SK-N-SH (cell line): ENCODE measurements around the gene THBS3. TPM values are rescaled to one million over a fixed set of nuclear protein-coding genes. Genes with fewer than 3 reads are reported as not detected.

Experiments
- CTCF ChIA-PET: fragments of 300-600, 350-600 bp; formaldehyde crosslinking; extraction: SDS; loops from one replicate; lab custom pipeline; 2021; lab: Yijun Ruan, JAX
- POLR2A ChIA-PET: fragments of 350-600 bp; sonication (Branson Sonifier 250); formaldehyde crosslinking; extraction: SDS; loops from one replicate; lab custom pipeline; 2020; ENCODE audit warnings: antibody characterized with exemption, inconsistent platforms; lab: Yijun Ruan, JAX
- DNase-seq: peaks from one replicate; pipeline ENCODE4 v3.0.0; 2012
- H2AFZ ChIP-seq: fragments of 200-600 bp; sonication (generic); 2 replicates; pipeline ENCODE4 v1.8.1; 2016; ENCODE audit warnings: antibody characterized with exemption, mild to moderate bottlenecking, low read depth
- H3F3A ChIP-seq: fragments of 200-600 bp; sonication (generic); replicated peaks from 2 replicates; pipeline ENCODE3; 2016; ENCODE audit warnings: antibody characterized with exemption, mild to moderate bottlenecking; ENCODE audit not compliant: insufficient read depth
- H3K27ac ChIP-seq, 2 experiments: fragments of 200-500 bp in 1 of 2; fragments of 200-600 bp in 1 of 2; sonication (Bioruptor generic) in 1 of 2; sonication (generic), shearing (Covaris generic) in 1 of 2; 2 replicates each; pipeline versions ENCODE4 v1.5.1 to v1.6.1; 2014 to 2016; ENCODE audit warnings: low read depth in 2 of 2, inconsistent platforms in 1 of 2, low read length in 1 of 2, mild to moderate bottlenecking in 1 of 2, mixed read lengths in 1 of 2
- H3K27me3 ChIP-seq: fragments of 200-600 bp; sonication (generic), shearing (Covaris generic); 2 replicates; pipeline ENCODE4 v1.6.1; 2016; ENCODE audit warnings: mixed run types; ENCODE audit not compliant: insufficient read depth
- H3K36me3 ChIP-seq, 2 experiments: fragments of 200-500 bp in 1 of 2; fragments of 200-600 bp in 1 of 2; sonication (Bioruptor generic) in 1 of 2; sonication (generic) in 1 of 2; replicated peaks in 1 of 2; 2 replicates each; pipeline versions ENCODE3 to v1.5.1; 2014 to 2016; ENCODE audit warnings: low read length in 1 of 2, mild to moderate bottlenecking in 1 of 2; ENCODE audit not compliant: insufficient read depth in 2 of 2, control insufficient read depth in 1 of 2
- H3K4me1 ChIP-seq, 2 experiments: fragments of 200-500 bp in 1 of 2; fragments of 200-600 bp in 1 of 2; sonication (Bioruptor generic) in 1 of 2; sonication (generic), shearing (Covaris generic) in 1 of 2; 2 replicates each; pipeline versions ENCODE4 v1.5.1 to v1.6.1; 2014 to 2016; ENCODE audit warnings: low read depth in 1 of 2, low read length in 1 of 2, mixed run types in 1 of 2; ENCODE audit not compliant: insufficient read depth in 2 of 2, control insufficient read depth in 1 of 2
- H3K4me2 ChIP-seq: fragments of 200-600 bp; sonication (generic), shearing (Covaris generic); 2 replicates; pipeline ENCODE4 v1.6.1; 2017; ENCODE audit warnings: mixed run types
- H3K4me3 ChIP-seq, 2 experiments: fragments of 200-500 bp in 1 of 2; fragments of 200-600 bp in 1 of 2; sonication (Bioruptor generic) in 1 of 2; sonication (generic), shearing (Covaris generic) in 1 of 2; 2 replicates each; pipeline versions ENCODE4 v1.5.1 to v1.8.1; 2014 to 2016; ENCODE audit warnings: low read depth in 2 of 2, inconsistent platforms in 1 of 2, low read length in 1 of 2, mild to moderate bottlenecking in 1 of 2, mixed read lengths in 1 of 2, moderate library complexity in 1 of 2
- H3K79me2 ChIP-seq: fragments of 200-600 bp; sonication (generic); 2 replicates; pipeline ENCODE4 v1.8.1; 2017; ENCODE audit warnings: mild to moderate bottlenecking; ENCODE audit not compliant: insufficient read depth
- H3K9ac ChIP-seq: fragments of 200-600 bp; sonication (generic); 2 replicates; pipeline ENCODE4 v1.6.1; 2017; ENCODE audit warnings: mixed run types
- H3K9me2 ChIP-seq: fragments of 200-600 bp; sonication (generic); 2 replicates; pipeline ENCODE4 v1.6.1; 2017; ENCODE audit warnings: mixed run types
- H3K9me3 ChIP-seq: fragments of 200-600 bp; sonication (generic); 2 replicates; pipeline ENCODE4 v1.6.1; 2017; ENCODE audit warnings: mixed run types, mild to moderate bottlenecking, moderate library complexity
- H4K20me1 ChIP-seq: fragments of 200-600 bp; sonication (generic); 2 replicates; pipeline ENCODE4 v1.6.1; 2017; ENCODE audit warnings: mild to moderate bottlenecking, mixed run types; ENCODE audit not compliant: insufficient read depth
- EP300 ChIP-seq, 2 experiments: IDR thresholded peaks; 2 replicates each; pipeline versions ENCODE4 v1.4.0 to v1.6.1; 2012; ENCODE audit warnings: borderline replicate concordance in 1 of 2, low read depth in 1 of 2, low read length in 1 of 2
- EZH2phosphoT487 ChIP-seq: fragments of 200-600 bp; sonication (generic); IDR thresholded peaks from 2 replicates; pipeline ENCODE4 v1.6.1; 2017; ENCODE audit warnings: low read depth, mixed run types, mild to moderate bottlenecking, antibody characterized with exemption, moderate library complexity, borderline replicate concordance
- FOSL2 ChIP-seq: IDR thresholded peaks from 2 replicates; pipeline ENCODE4 v1.4.0; 2012; ENCODE audit warnings: low read depth, mild to moderate bottlenecking, moderate library complexity, borderline replicate concordance
- GABPA ChIP-seq: IDR thresholded peaks from 2 replicates; pipeline ENCODE4 v1.4.0; 2012; ENCODE audit warnings: low read depth, mild to moderate bottlenecking
- GATA2 ChIP-seq: sonication (generic); formaldehyde crosslinking; IDR thresholded peaks from 2 replicates; pipeline ENCODE4 v1.5.0; 2020; ENCODE audit warnings: mild to moderate bottlenecking, missing genetic modification reagents
- IRF3 ChIP-seq: fragments of 150-350 bp; IDR thresholded peaks from 2 replicates; pipeline ENCODE4 v1.6.1; 2016; ENCODE audit warnings: mild to moderate bottlenecking, low read depth, low read length
- JUND ChIP-seq: IDR thresholded peaks from 2 replicates; pipeline ENCODE4 v1.4.0; 2012
- MEF2A ChIP-seq: IDR thresholded peaks from 2 replicates; pipeline ENCODE4 v1.4.0; 2012; ENCODE audit warnings: low read depth, borderline replicate concordance
- NRF1 ChIP-seq: IDR thresholded peaks from 2 replicates; pipeline ENCODE4 v1.6.1; 2012; ENCODE audit warnings: low read depth, mild to moderate bottlenecking, low read length
- PBX3 ChIP-seq: IDR thresholded peaks from 2 replicates; pipeline ENCODE4; 2012
- RCOR1 ChIP-seq: fragments of 150-350 bp; IDR thresholded peaks from 2 replicates; pipeline ENCODE4 v1.6.1; 2017; ENCODE audit warnings: antibody characterized with exemption, low read length
- REST ChIP-seq: IDR thresholded peaks from 2 replicates; pipeline ENCODE4 v1.6.1; 2012; ENCODE audit warnings: mild to moderate bottlenecking, low read depth, low read length, moderate library complexity
- RFX5 ChIP-seq: IDR thresholded peaks from 2 replicates; pipeline ENCODE4 v1.6.1; 2012; ENCODE audit warnings: mild to moderate bottlenecking, improper control_type of control experiment, low read length
- SIN3A ChIP-seq: IDR thresholded peaks from 2 replicates; pipeline ENCODE4 v1.6.1; 2012; ENCODE audit warnings: low read depth, mild to moderate bottlenecking, low read length, moderate library complexity, borderline replicate concordance
- SMC3 ChIP-seq: IDR thresholded peaks from 2 replicates; pipeline ENCODE4 v1.6.1; 2012; ENCODE audit warnings: low read depth, low read length, improper control_type of control experiment
- TCF12 ChIP-seq: IDR thresholded peaks from 2 replicates; pipeline ENCODE4 v1.4.0; 2012
- USF2 ChIP-seq: fragments of 150-350 bp; IDR thresholded peaks from 2 replicates; pipeline ENCODE4 v1.6.1; 2017; ENCODE audit warnings: antibody characterized with exemption, low read length, low read depth, borderline replicate concordance
- ZBTB33 ChIP-seq: IDR thresholded peaks from 2 replicates; pipeline ENCODE4 v1.4.0; 2012; ENCODE audit warnings: low read depth, borderline replicate concordance
- WGBS: methylation state at CpG from one replicate; pipeline ENCODE4 v1.1.6; 2017; ENCODE audit warnings: low lambda C conversion rate; 5-methylcytosine and 5-hydroxymethylcytosine counted together
- polyA plus RNA-seq, 3 experiments: library from polyadenylated mRNA; depleted of rRNA; stranded (reverse); fragments of >200 nt; gene quantifications; 2 replicates each; pipeline ENCODE4 v1.2.3, GENCODE V29; 2012

Gene THBS3
- polyA plus RNA-seq, 1 of the 3 experiments (the other 2 are of a cell fraction): 124 TPM

- WGBS: 95% methylated on average over 15 of the region's 20 CpGs
- Histone ChIP-seq H3K4me3 (no peak overlapping the region), H3K9me3 (no peaks in the 10 kb centered on the region), H3K27ac (peak overlapping the region in 1 of 2 experiments; percentile 86; a peak in 1 of 4 replicates), H3K4me2 (no peak overlapping the region), H3K36me3 (peaks cover 13 to 42% of the 10 kb centered on the region in 2 experiments), H2AFZ (no peak overlapping the region), H3K4me1 (peaks cover 0 to 24% of the 10 kb centered on the region in 2 experiments; a peak in 2 of 4 replicates), H3F3A (peaks cover 18% of the 10 kb centered on the region), H3K9ac (no peak overlapping the region), H4K20me1 (no peaks in the 10 kb centered on the region), H3K9me2 (no peaks in the 10 kb centered on the region), H3K79me2 (peaks cover 19% of the 10 kb centered on the region; the same call in 1 of the 2 replicates), H3K27me3 (no peaks in the 10 kb centered on the region)
- POLR2A ChIA-PET: interaction anchor here (0.6 to 5.1 kb wide), 3 partner anchors 11 to 1294 kb away, joined by 3 to 25 read pairs (median 3); partner anchors contain the start of genes MTX1 and THBS3
- TF ChIP-seq RCOR1: no peak
- TF ChIP-seq EZH2phosphoT487: no peak
- TF ChIP-seq GABPA: no peak
- TF ChIP-seq REST: no peak
- no peak for TF ChIP-seq JUND
- TF ChIP-seq GATA2 (CRISPR knock-in tag): no peak
- TF ChIP-seq ZBTB33: no peak
- TF ChIP-seq USF2: no peak
- TF ChIP-seq SIN3A: no peak
- no peak for TF ChIP-seq MEF2A
- TF ChIP-seq EP300 (IDR thresholded peaks at IDR 0.05; ENCODE audit: borderline replicate concordance in 1 of 2, low read depth in 1 of 2, low read length in 1 of 2): no peak
- no peak for TF ChIP-seq RFX5
- TF ChIP-seq PBX3: no peak
- no peak for TF ChIP-seq SMC3
- TF ChIP-seq TCF12: no peak
- no peak for TF ChIP-seq FOSL2
- TF ChIP-seq NRF1: no peak
- no peak for TF ChIP-seq IRF3
- CTCF ChIA-PET: interaction anchor here (1.2 to 5.2 kb wide), 3 partner anchors 11 to 30 kb away, joined by 4 to 80 read pairs (median 5); partner anchors contain the start of genes MTX1 and THBS3
- DNase-seq: no peak
Observed at GRCh38 chr1:155196893-155197638, 10.6 kb downstream of the THBS3 start.
